ENCODE data around the gene TFCP2L1. TPM values are rescaled to one million over a fixed set of nuclear protein-coding genes. Genes with fewer than 3 reads are reported as not detected.
"Not testable (repeated sequence)": the region's sequence is repeated elsewhere in the genome, so short reads cannot be mapped to it uniquely, and the experiment has no call there.

The TFCP2L1 gene
- total RNA-seq, 1 experiment from 2014 or later: 1.8 TPM

DNA sequence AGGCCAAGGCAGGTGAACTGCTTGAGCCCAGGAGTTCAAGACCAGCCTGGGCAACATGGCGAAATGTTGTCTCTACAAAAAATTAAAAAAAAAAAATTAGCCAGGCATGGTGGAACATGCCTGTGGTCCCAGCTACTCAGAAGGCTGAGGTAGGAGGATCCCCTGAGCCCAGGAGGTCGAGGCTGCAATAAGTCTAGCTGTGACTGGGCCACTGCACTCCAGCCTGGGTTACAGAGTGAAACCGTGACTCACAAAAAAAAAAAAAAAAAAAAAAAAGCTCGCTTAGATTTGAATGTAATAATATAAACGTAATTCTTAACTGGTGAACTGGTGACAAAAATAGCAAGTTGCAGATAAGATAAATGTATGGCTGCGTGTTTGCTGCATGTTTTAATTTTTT is 56.5 kb downstream of the TFCP2L1 start:
- H2AK5ac ChIP-seq (ENCODE audit: insufficient read length, low read length): no peak overlapping the region
- H3K14ac ChIP-seq (ENCODE audit: insufficient read depth, low read length): no peak overlapping the region
- H3K9me3 Mint-ChIP-seq: no peaks in the 10 kb centered on the region
- H3K4me1 ChIP-seq (ENCODE audit: insufficient read depth, low read length): no peaks in the 10 kb centered on the region
- no peak overlapping the region for H2BK15ac ChIP-seq (ENCODE audit: low read depth, low read length)
- TF ChIP-seq, protein P1, sequence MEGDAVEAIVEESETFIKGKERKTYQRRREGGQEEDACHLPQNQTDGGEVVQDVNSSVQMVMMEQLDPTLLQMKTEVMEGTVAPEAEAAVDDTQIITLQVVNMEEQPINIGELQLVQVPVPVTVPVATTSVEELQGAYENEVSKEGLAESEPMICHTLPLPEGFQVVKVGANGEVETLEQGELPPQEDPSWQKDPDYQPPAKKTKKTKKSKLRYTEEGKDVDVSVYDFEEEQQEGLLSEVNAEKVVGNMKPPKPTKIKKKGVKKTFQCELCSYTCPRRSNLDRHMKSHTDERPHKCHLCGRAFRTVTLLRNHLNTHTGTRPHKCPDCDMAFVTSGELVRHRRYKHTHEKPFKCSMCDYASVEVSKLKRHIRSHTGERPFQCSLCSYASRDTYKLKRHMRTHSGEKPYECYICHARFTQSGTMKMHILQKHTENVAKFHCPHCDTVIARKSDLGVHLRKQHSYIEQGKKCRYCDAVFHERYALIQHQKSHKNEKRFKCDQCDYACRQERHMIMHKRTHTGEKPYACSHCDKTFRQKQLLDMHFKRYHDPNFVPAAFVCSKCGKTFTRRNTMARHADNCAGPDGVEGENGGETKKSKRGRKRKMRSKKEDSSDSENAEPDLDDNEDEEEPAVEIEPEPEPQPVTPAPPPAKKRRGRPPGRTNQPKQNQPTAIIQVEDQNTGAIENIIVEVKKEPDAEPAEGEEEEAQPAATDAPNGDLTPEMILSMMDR (conservative IDR thresholded peaks at IDR 0.05): no peak
- H3K27me3 ChIP-seq (ENCODE audit: insufficient read depth, low read length): no peaks in the 10 kb centered on the region; the same call in 1 of the 2 replicates
- WGBS (ENCODE audit: extremely low coverage, insufficient read length, low lambda C conversion rate): no CpG with 5 or more reads among the region's 6 CpGs
- H3K23ac ChIP-seq (ENCODE audit: insufficient read length, low read depth, low read length): no peak overlapping the region
- no peak overlapping the region for H2BK20ac ChIP-seq (ENCODE audit: low read depth, low read length, poor library complexity, severe bottlenecking)
- no peaks in the 10 kb centered on the region for H3K79me2 ChIP-seq (ENCODE audit: insufficient read depth, low read length)
- no peak overlapping the region for H3K4me3 Mint-ChIP-seq
- no peak overlapping the region for H2BK12ac ChIP-seq (ENCODE audit: insufficient read length, low read depth, low read length)
- H3K27me3 Mint-ChIP-seq (ENCODE audit: low read depth): no peaks in the 10 kb centered on the region
- H2BK5ac ChIP-seq (ENCODE audit: insufficient read length, low read length): no peak overlapping the region
- no peak overlapping the region for H3K27ac Mint-ChIP-seq
- no peak overlapping the region for H2BK120ac ChIP-seq (ENCODE audit: low read depth, low read length, poor library complexity, severe bottlenecking)
- no peaks in the 10 kb centered on the region for H3K79me1 ChIP-seq (ENCODE audit: insufficient read depth, low read depth, low read length, poor library complexity, severe bottlenecking)
- H3K27ac ChIP-seq (ENCODE audit: insufficient read length, low read depth, low read length): no peak overlapping the region
- H3K4ac ChIP-seq (ENCODE audit: low read depth, low read length): no peak overlapping the region
- no peaks in the 10 kb centered on the region for H4K20me1 ChIP-seq (ENCODE audit: control insufficient read depth, insufficient read depth, insufficient read length)
- no peak overlapping the region for H2AFZ ChIP-seq (ENCODE audit: low read length)
- no peaks in the 10 kb centered on the region for H3K9me3 ChIP-seq (ENCODE audit: control insufficient read depth, low read depth, low read length)
- H4K91ac ChIP-seq (ENCODE audit: insufficient read length, low read depth, low read length): no peak overlapping the region
- no peak for DNase-seq
- H3K9ac ChIP-seq (ENCODE audit: extremely low read depth, insufficient read length, low read length): no peak overlapping the region
- H3K56ac ChIP-seq (ENCODE audit: insufficient read length, low read depth, low read length): no peak overlapping the region
- H3T11ph ChIP-seq (ENCODE audit: low read length): no peak overlapping the region
- H4K5ac ChIP-seq (ENCODE audit: insufficient read length, low read depth, low read length): no peak overlapping the region
- H3K4me1 Mint-ChIP-seq: peaks cover 2 to 5% of the 10 kb centered on the region in 2 experiments; a peak in 2 of 4 replicates
- H4K8ac ChIP-seq (replicated peaks; ENCODE audit: insufficient read length, low read depth, low read length): no peak overlapping the region
- no peaks in the 10 kb centered on the region; a peak in 1 of 7 replicates for H3K36me3 Mint-ChIP-seq (ENCODE audit: insufficient read depth in 1 of 3, low read depth in 3 of 3)
- no peak overlapping the region for H3K18ac ChIP-seq (ENCODE audit: insufficient read length, low read depth, low read length)
- no peak overlapping the region for H3K4me2 ChIP-seq (ENCODE audit: insufficient read depth, insufficient read length, low read length)
- H3K23me2 ChIP-seq (ENCODE audit: insufficient read length, low read depth, low read length, poor library complexity, severe bottlenecking): no peaks in the 10 kb centered on the region

DNA sequence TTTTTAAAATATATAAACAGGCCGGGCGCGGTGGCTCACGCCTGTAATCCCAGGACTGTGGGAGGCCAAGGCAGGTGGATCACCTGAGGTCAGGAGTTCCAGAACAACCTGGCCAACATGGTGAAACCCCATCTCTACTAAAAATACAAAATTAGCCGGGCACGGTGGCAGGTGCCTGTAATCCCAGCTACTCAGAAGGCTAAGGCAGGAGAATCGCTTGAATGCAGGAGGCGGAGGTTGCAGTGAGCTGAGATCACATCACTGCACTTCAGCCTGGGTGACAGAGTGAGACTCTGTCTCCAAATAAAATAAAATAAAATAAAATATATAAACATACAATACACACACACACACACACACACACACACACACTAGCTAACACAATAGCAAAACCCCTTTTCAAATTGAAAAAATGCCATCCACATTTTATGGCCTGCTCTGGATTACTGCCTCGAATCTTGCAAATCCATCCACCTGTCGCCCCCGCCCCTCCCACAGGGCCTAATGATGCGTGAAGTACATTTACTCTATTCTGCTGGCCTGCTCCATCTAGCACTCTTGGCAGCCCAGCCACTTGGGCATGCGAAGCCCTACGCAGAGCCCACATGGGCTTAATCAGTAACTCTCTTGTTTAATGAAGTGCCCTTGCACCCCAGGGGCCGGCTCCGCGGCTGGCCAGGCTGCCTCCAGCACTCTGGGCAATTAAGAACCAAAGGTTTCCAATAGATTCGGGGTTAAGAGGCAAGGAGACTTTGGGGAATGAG is 57.4 kb downstream of the TFCP2L1 start:
- not testable (repeated sequence) for H3K9me3 ChIP-seq (ENCODE audit: control insufficient read depth, low read depth, low read length); H3K79me2 ChIP-seq (ENCODE audit: insufficient read depth, low read length); DNase-seq; H3K56ac ChIP-seq (ENCODE audit: insufficient read length, low read depth, low read length); H3K27me3 Mint-ChIP-seq (ENCODE audit: low read depth); H3T11ph ChIP-seq (ENCODE audit: low read length); H2BK20ac ChIP-seq (ENCODE audit: low read depth, low read length, poor library complexity, severe bottlenecking); H2AFZ ChIP-seq (ENCODE audit: low read length); H2AK5ac ChIP-seq (ENCODE audit: insufficient read length, low read length); H4K91ac ChIP-seq (ENCODE audit: insufficient read length, low read depth, low read length); H3K4me3 Mint-ChIP-seq; H3K18ac ChIP-seq (ENCODE audit: insufficient read length, low read depth, low read length); H3K9me3 Mint-ChIP-seq; H2BK120ac ChIP-seq (ENCODE audit: low read depth, low read length, poor library complexity, severe bottlenecking); H3K23ac ChIP-seq (ENCODE audit: insufficient read length, low read depth, low read length); H2BK5ac ChIP-seq (ENCODE audit: insufficient read length, low read length); H3K27me3 ChIP-seq (ENCODE audit: insufficient read depth, low read length); H4K20me1 ChIP-seq (ENCODE audit: control insufficient read depth, insufficient read depth, insufficient read length); H3K27ac ChIP-seq (ENCODE audit: insufficient read length, low read depth, low read length); H3K23me2 ChIP-seq (ENCODE audit: insufficient read length, low read depth, low read length, poor library complexity, severe bottlenecking); H3K79me1 ChIP-seq (ENCODE audit: insufficient read depth, low read depth, low read length, poor library complexity, severe bottlenecking); H3K14ac ChIP-seq (ENCODE audit: insufficient read depth, low read length); H2BK12ac ChIP-seq (ENCODE audit: insufficient read length, low read depth, low read length); H3K36me3 Mint-ChIP-seq (ENCODE audit: insufficient read depth in 1 of 3, low read depth in 3 of 3); H4K5ac ChIP-seq (ENCODE audit: insufficient read length, low read depth, low read length); H3K4me1 ChIP-seq (ENCODE audit: insufficient read depth, low read length); H3K27ac Mint-ChIP-seq; H3K4ac ChIP-seq (ENCODE audit: low read depth, low read length); H3K4me1 Mint-ChIP-seq; H3K9ac ChIP-seq (ENCODE audit: extremely low read depth, insufficient read length, low read length); H3K4me2 ChIP-seq (ENCODE audit: insufficient read depth, insufficient read length, low read length); H4K8ac ChIP-seq (replicated peaks; ENCODE audit: insufficient read length, low read depth, low read length); H2BK15ac ChIP-seq (ENCODE audit: low read depth, low read length)
- no CpG with 5 or more reads among the region's 18 CpGs for WGBS (ENCODE audit: extremely low coverage, insufficient read length, low lambda C conversion rate)

All from H9 (cell line).